Activated naive CD8-positive, alpha-beta T cell treated with anti-CD3 and anti-CD28 coated beads for 36 hours (primary cell): ENCODE data around the gene BRIP1. TPM values are rescaled to one million over a fixed set of nuclear protein-coding genes. Genes with fewer than 3 reads are reported as not detected.

Source experiments
- DNase-seq: peaks from one replicate; pipeline ENCODE4 v3.0.0; 2021
- H3K27ac Mint-ChIP-seq: one replicate; pipeline ENCODE4 v1.8.0; 2022; ENCODE audit warnings: mild to moderate bottlenecking, moderate library complexity, mixed read lengths
- H3K27me3 Mint-ChIP-seq: one replicate; pipeline ENCODE4 v1.8.0; 2022; ENCODE audit warnings: mild to moderate bottlenecking, mixed read lengths
- H3K36me3 Mint-ChIP-seq: one replicate; pipeline ENCODE4 v1.8.0; 2021; ENCODE audit warnings: mild to moderate bottlenecking, mixed read lengths
- H3K4me1 Mint-ChIP-seq: one replicate; pipeline ENCODE4 v1.8.0; 2021; ENCODE audit warnings: mixed read lengths
- H3K4me3 Mint-ChIP-seq: one replicate; pipeline ENCODE4 v1.8.0; 2022; ENCODE audit warnings: mild to moderate bottlenecking, moderate library complexity, mixed read lengths
- H3K9me3 Mint-ChIP-seq: one replicate; pipeline ENCODE4 v1.8.0; 2022; ENCODE audit warnings: mixed read lengths
- total RNA-seq, 2 experiments: library from RNA; stranded (reverse); gene quantifications; one replicate each; pipeline ENCODE4 v1.2.3, GENCODE V29; 2021

The BRIP1 gene
- total RNA-seq, 2 experiments from 2014 or later = 16.6 to 17.0 TPM

- H3K4me3 Mint-ChIP-seq = no peak overlapping the region
- peaks cover 35% of the 10 kb centered on the region for H3K36me3 Mint-ChIP-seq
- no peak for DNase-seq
- no peaks in the 10 kb centered on the region for H3K4me1 Mint-ChIP-seq
- no peaks in the 10 kb centered on the region for H3K27me3 Mint-ChIP-seq
- no peak overlapping the region for H3K27ac Mint-ChIP-seq
- no peaks in the 10 kb centered on the region for H3K9me3 Mint-ChIP-seq
Measured at GRCh38 chr17:61846761-61847375, 16.5 kb downstream of the BRIP1 start.

- no peaks in the 10 kb centered on the region for H3K27me3 Mint-ChIP-seq
- no peak overlapping the region for H3K4me3 Mint-ChIP-seq
- H3K36me3 Mint-ChIP-seq = peaks cover 36% of the 10 kb centered on the region
- no peaks in the 10 kb centered on the region for H3K4me1 Mint-ChIP-seq
- no peaks in the 10 kb centered on the region for H3K9me3 Mint-ChIP-seq
- no peak for DNase-seq
- no peak overlapping the region for H3K27ac Mint-ChIP-seq
Measured at GRCh38 chr17:61846088-61846487, 17.2 kb downstream of the BRIP1 start.

GRCh38 chr17:61843435-61843834 lies 19.9 kb downstream of the BRIP1 start:
- Mint-ChIP-seq H3K9me3 (no peaks in the 10 kb centered on the region), H3K27me3 (no peaks in the 10 kb centered on the region), H3K4me3 (no peak overlapping the region), H3K27ac (no peak overlapping the region), H3K4me1 (no peaks in the 10 kb centered on the region), H3K36me3 (peaks cover 34% of the 10 kb centered on the region)
- DNase-seq = no peak

GRCh38 chr17:61842899-61843298 lies 20.4 kb downstream of the BRIP1 start:
- no peak overlapping the region for H3K27ac Mint-ChIP-seq
- no peaks in the 10 kb centered on the region for H3K27me3 Mint-ChIP-seq
- H3K4me3 Mint-ChIP-seq = no peak overlapping the region
- no peaks in the 10 kb centered on the region for H3K9me3 Mint-ChIP-seq
- no peaks in the 10 kb centered on the region for H3K4me1 Mint-ChIP-seq
- H3K36me3 Mint-ChIP-seq = peaks cover 34% of the 10 kb centered on the region
- no peak for DNase-seq

GRCh38 chr17:61839300-61839786 lies 24.0 kb downstream of the BRIP1 start:
- no peaks in the 10 kb centered on the region for H3K27me3 Mint-ChIP-seq
- DNase-seq = no peak

GRCh38 chr17:61837175-61838051 lies 25.9 kb downstream of the BRIP1 start:
- no peaks in the 10 kb centered on the region for H3K4me1 Mint-ChIP-seq
- H3K36me3 Mint-ChIP-seq = peaks cover 6% of the 10 kb centered on the region
- no peak overlapping the region for H3K27ac Mint-ChIP-seq
- peak; percentile 21 for DNase-seq
- H3K9me3 Mint-ChIP-seq = no peaks in the 10 kb centered on the region
- H3K27me3 Mint-ChIP-seq = no peaks in the 10 kb centered on the region
- no peak overlapping the region for H3K4me3 Mint-ChIP-seq

More at GRCh38 chr17:61839300-61839786, 24.0 kb downstream of the BRIP1 start:
- Mint-ChIP-seq H3K9me3 (no peaks in the 10 kb centered on the region), H3K4me1 (no peaks in the 10 kb centered on the region), H3K4me3 (no peak overlapping the region), H3K36me3 (peaks cover 17% of the 10 kb centered on the region), H3K27ac (no peak overlapping the region)

GRCh38 chr17:61836266-61837174 lies 26.8 kb downstream of the BRIP1 start:
- H3K27ac Mint-ChIP-seq = no peak overlapping the region
- H3K4me3 Mint-ChIP-seq = no peak overlapping the region
- no peaks in the 10 kb centered on the region for H3K9me3 Mint-ChIP-seq
- no peaks in the 10 kb centered on the region for H3K4me1 Mint-ChIP-seq
- H3K36me3 Mint-ChIP-seq = peaks cover 1% of the 10 kb centered on the region
- H3K27me3 Mint-ChIP-seq = no peaks in the 10 kb centered on the region
- no peak for DNase-seq

- Mint-ChIP-seq H3K9me3 (no peaks in the 10 kb centered on the region), H3K27me3 (no peaks in the 10 kb centered on the region), H3K4me1 (no peaks in the 10 kb centered on the region)
Measured at GRCh38 chr17:61835606-61836005, 27.7 kb downstream of the BRIP1 start.

GRCh38 chr17:61834610-61835009 lies 28.7 kb downstream of the BRIP1 start:
- Mint-ChIP-seq H3K9me3 (no peaks in the 10 kb centered on the region), H3K4me3 (no peak overlapping the region), H3K36me3 (peaks cover 2% of the 10 kb centered on the region), H3K4me1 (no peaks in the 10 kb centered on the region), H3K27me3 (no peaks in the 10 kb centered on the region), H3K27ac (no peak overlapping the region)
- no peak for DNase-seq

More at GRCh38 chr17:61835606-61836005, 27.7 kb downstream of the BRIP1 start:
- no peak overlapping the region for H3K4me3 Mint-ChIP-seq
- no peak for DNase-seq
- no peak overlapping the region for H3K27ac Mint-ChIP-seq
- H3K36me3 Mint-ChIP-seq = peaks cover 1% of the 10 kb centered on the region

GRCh38 chr17:61833536-61834193 lies 29.7 kb downstream of the BRIP1 start:
- no peaks in the 10 kb centered on the region for H3K4me1 Mint-ChIP-seq
- peaks cover 3% of the 10 kb centered on the region for H3K36me3 Mint-ChIP-seq
- H3K4me3 Mint-ChIP-seq = no peak overlapping the region
- H3K27ac Mint-ChIP-seq = no peak overlapping the region
- no peaks in the 10 kb centered on the region for H3K9me3 Mint-ChIP-seq
- H3K27me3 Mint-ChIP-seq = no peaks in the 10 kb centered on the region
- no peak for DNase-seq

GRCh38 chr17:61832463-61832862 lies 30.9 kb downstream of the BRIP1 start:
- no peaks in the 10 kb centered on the region for H3K9me3 Mint-ChIP-seq
- no peak overlapping the region for H3K27ac Mint-ChIP-seq
- no peak overlapping the region for H3K4me3 Mint-ChIP-seq
- no peaks in the 10 kb centered on the region for H3K4me1 Mint-ChIP-seq
- no peak for DNase-seq
- peaks cover 10% of the 10 kb centered on the region for H3K36me3 Mint-ChIP-seq
- H3K27me3 Mint-ChIP-seq = no peaks in the 10 kb centered on the region

GRCh38 chr17:61831099-61831498 lies 32.2 kb downstream of the BRIP1 start:
- H3K9me3 Mint-ChIP-seq = no peaks in the 10 kb centered on the region
- no peaks in the 10 kb centered on the region for H3K4me1 Mint-ChIP-seq
- no peak overlapping the region for H3K27ac Mint-ChIP-seq
- no peak overlapping the region for H3K4me3 Mint-ChIP-seq
- H3K36me3 Mint-ChIP-seq = peaks cover 19% of the 10 kb centered on the region
- no peak for DNase-seq
- H3K27me3 Mint-ChIP-seq = no peaks in the 10 kb centered on the region

- no peak overlapping the region for H3K27ac Mint-ChIP-seq
- H3K9me3 Mint-ChIP-seq = no peaks in the 10 kb centered on the region
- no peak for DNase-seq
- no peaks in the 10 kb centered on the region for H3K27me3 Mint-ChIP-seq
- H3K36me3 Mint-ChIP-seq = peaks cover 27% of the 10 kb centered on the region
- H3K4me1 Mint-ChIP-seq = no peaks in the 10 kb centered on the region
- no peak overlapping the region for H3K4me3 Mint-ChIP-seq
Measured at GRCh38 chr17:61828694-61829093, 34.6 kb downstream of the BRIP1 start.

GRCh38 chr17:61827649-61828395 lies 35.5 kb downstream of the BRIP1 start:
- H3K27me3 Mint-ChIP-seq = no peaks in the 10 kb centered on the region
- no peaks in the 10 kb centered on the region for H3K9me3 Mint-ChIP-seq
- H3K4me1 Mint-ChIP-seq = no peaks in the 10 kb centered on the region
- H3K4me3 Mint-ChIP-seq = no peak overlapping the region
- no peak for DNase-seq
- no peak overlapping the region for H3K27ac Mint-ChIP-seq
- peaks cover 30% of the 10 kb centered on the region for H3K36me3 Mint-ChIP-seq
